Measurements from ENCODE around the gene TMEM30B. TPM values are rescaled to one million over a fixed set of nuclear protein-coding genes. Genes with fewer than 3 reads are reported as not detected.

The TMEM30B gene
- total and polyA plus RNA-seq, 2 of the 13 experiments (the other 11 are each of a cell fraction or from before 2014, with no cell fraction given) = not detected

GRCh38 chr14:61254808-61255526, 26.2 kb downstream of the TMEM30B start:
- BruUV-seq (replicated peaks) = no TSS peak
- in situ Hi-C loops (cut with HindIII; ENCODE audit: extremely low pct_ligation_motif_present, low pct_unique_long_range_greater_than_20kb) = loop anchor here (10.0 kb wide), 2 partner anchors 630 to 910 kb away; no protein-coding TSS in a partner anchor
- ATAC-seq = no peak
- TF ChIP-seq ZNF747 (CRISPR knock-in tag; IDR thresholded peaks at IDR 0.05; ENCODE audit: borderline replicate concordance) = no peak
- no peak for TF ChIP-seq SOX6 (IDR thresholded peaks at IDR 0.05)
- TF ChIP-seq SOX6 (CRISPR knock-in tag; IDR thresholded peaks at IDR 0.05) = no peak
- no peak for TF ChIP-seq KAT8 (CRISPR knock-in tag; IDR thresholded peaks at IDR 0.05)
- no peak for TF ChIP-seq ZNF383 (CRISPR knock-in tag; IDR thresholded peaks at IDR 0.05; ENCODE audit: borderline replicate concordance)
- TF ChIP-seq MTA1 (CRISPR knock-in tag; IDR thresholded peaks at IDR 0.05; ENCODE audit: borderline replicate concordance) = no peak
- TF ChIP-seq HMGXB3 (CRISPR knock-in tag; IDR thresholded peaks at IDR 0.05; ENCODE audit: borderline replicate concordance) = no peak
- TF ChIP-seq CCDC6 (CRISPR knock-in tag; IDR thresholded peaks at IDR 0.05) = no peak
- TF ChIP-seq HMG20A (CRISPR knock-in tag; IDR thresholded peaks at IDR 0.05; ENCODE audit: borderline replicate concordance) = no peak
- TF ChIP-seq ZSCAN22 (CRISPR knock-in tag; IDR thresholded peaks at IDR 0.05) = no peak
- no peak for TF ChIP-seq SCMH1 (CRISPR knock-in tag; IDR thresholded peaks at IDR 0.05; ENCODE audit: borderline replicate concordance)
- no peak for TF ChIP-seq SETDB1 (CRISPR knock-in tag; IDR thresholded peaks at IDR 0.05; ENCODE audit: borderline replicate concordance)
- no peak for TF ChIP-seq ZNF709 (CRISPR knock-in tag; IDR thresholded peaks at IDR 0.05)
- TF ChIP-seq BCLAF1 (IDR thresholded peaks at IDR 0.05) = no peak

More at GRCh38 chr14:61254808-61255526, 26.2 kb downstream of the TMEM30B start:
- Histone ChIP-seq H3K4me1 (ENCODE audit: insufficient read depth, low read length) (peaks cover 15% of the 10 kb centered on the region), H3K79me2 (ENCODE audit: insufficient read depth, low read length) (no peaks in the 10 kb centered on the region), H2AFZ (ENCODE audit: low read length) (no peak overlapping the region), H3K9me3 (ENCODE audit: low read length) (no peaks in the 10 kb centered on the region), H3K36me3 (replicated peaks in 1 of 2; ENCODE audit: control insufficient read depth in 1 of 2, insufficient read depth in 2 of 2, low read length in 2 of 2) (no peaks in the 10 kb centered on the region), H3K4me2 (ENCODE audit: low read depth, low read length) (no peak overlapping the region), H4K20me1 (ENCODE audit: insufficient read depth, low read length) (no peaks in the 10 kb centered on the region), H3K9ac (ENCODE audit: insufficient read depth, low read depth, low read length) (no peak overlapping the region), H3K27ac (ENCODE audit: extremely low read length, insufficient read depth, low read length) (no peak overlapping the region), H3K4me3 (replicated peaks in 1 of 3; ENCODE audit: insufficient read depth in 1 of 3, low read depth in 2 of 3, low read length in 3 of 3) (no peak overlapping the region), H3K27me3 (ENCODE audit: control insufficient read depth in 1 of 2, insufficient read depth in 2 of 2, low read length in 2 of 2) (peaks cover 0 to 3% of the 10 kb centered on the region in 2 experiments; a peak in 3 of 5 replicates)
- ChIA-PET CTCF (ENCODE audit: low intra/inter-chr PET ratio, low total read pairs) (no interaction called here), POLR2A (no interaction called here)
- 22% methylated on average over 8 of the region's 8 CpGs for WGBS (ENCODE audit: low lambda C conversion rate)
- intact Hi-C loops (cut with micrococcal nuclease; ENCODE audit: unreplicated experiment) = loop anchor here (5.0 kb wide), 3 partner anchors 153 to 533 kb away; partner anchors contain the start of gene SIX4
- DNase-seq (ENCODE audit: low spot score) (no peak), FAIRE-seq (no peak)

Data from HepG2 (cell line).